ENCODE measurements around the gene AACS.

DNA sequence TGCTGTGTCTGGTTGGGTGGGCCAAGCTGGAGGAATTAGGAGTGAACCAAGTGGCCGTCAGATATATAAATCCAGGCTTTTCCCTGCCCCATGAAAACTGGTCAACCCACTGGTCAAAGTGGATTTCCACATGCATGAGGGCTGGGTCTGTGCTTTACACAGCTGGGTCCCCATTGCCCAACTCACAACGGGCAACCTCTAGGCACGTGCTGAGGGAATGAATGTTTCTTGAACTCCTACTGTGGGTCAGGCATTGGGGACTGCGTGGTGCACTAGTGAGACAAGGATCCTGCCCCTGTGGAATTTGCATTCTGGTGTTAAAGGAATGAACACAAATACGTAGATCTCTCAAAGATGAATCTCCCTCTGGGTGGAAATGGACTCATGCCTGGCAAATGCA, 7.5 kb upstream of the AACS start:
- TF ChIP-seq, protein P1, sequence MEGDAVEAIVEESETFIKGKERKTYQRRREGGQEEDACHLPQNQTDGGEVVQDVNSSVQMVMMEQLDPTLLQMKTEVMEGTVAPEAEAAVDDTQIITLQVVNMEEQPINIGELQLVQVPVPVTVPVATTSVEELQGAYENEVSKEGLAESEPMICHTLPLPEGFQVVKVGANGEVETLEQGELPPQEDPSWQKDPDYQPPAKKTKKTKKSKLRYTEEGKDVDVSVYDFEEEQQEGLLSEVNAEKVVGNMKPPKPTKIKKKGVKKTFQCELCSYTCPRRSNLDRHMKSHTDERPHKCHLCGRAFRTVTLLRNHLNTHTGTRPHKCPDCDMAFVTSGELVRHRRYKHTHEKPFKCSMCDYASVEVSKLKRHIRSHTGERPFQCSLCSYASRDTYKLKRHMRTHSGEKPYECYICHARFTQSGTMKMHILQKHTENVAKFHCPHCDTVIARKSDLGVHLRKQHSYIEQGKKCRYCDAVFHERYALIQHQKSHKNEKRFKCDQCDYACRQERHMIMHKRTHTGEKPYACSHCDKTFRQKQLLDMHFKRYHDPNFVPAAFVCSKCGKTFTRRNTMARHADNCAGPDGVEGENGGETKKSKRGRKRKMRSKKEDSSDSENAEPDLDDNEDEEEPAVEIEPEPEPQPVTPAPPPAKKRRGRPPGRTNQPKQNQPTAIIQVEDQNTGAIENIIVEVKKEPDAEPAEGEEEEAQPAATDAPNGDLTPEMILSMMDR (conservative IDR thresholded peaks at IDR 0.05; ENCODE audit: low read depth, low read length) = no peak
- no peak for TF ChIP-seq EZH2 (IDR thresholded peaks at IDR 0.05; ENCODE audit: borderline replicate concordance, low read depth, low read length, poor library complexity, severe bottlenecking)
